HG02678 (cell line): ENCODE results near the gene KHDC4.
"Not testable (repeated sequence)": the region's sequence is repeated elsewhere in the genome, so short reads cannot be mapped to it uniquely, and the experiment has no call there.

ENCODE experiments used
- ATAC-seq: cut with Tn5 transposase; IDR thresholded peaks from one replicate; pipeline ENCODE4 v1.9.1; 2021; ENCODE audit warnings: mild to moderate bottlenecking, moderate library complexity; ENCODE audit not compliant: unreplicated experiment

The KHDC4 gene

DNA sequence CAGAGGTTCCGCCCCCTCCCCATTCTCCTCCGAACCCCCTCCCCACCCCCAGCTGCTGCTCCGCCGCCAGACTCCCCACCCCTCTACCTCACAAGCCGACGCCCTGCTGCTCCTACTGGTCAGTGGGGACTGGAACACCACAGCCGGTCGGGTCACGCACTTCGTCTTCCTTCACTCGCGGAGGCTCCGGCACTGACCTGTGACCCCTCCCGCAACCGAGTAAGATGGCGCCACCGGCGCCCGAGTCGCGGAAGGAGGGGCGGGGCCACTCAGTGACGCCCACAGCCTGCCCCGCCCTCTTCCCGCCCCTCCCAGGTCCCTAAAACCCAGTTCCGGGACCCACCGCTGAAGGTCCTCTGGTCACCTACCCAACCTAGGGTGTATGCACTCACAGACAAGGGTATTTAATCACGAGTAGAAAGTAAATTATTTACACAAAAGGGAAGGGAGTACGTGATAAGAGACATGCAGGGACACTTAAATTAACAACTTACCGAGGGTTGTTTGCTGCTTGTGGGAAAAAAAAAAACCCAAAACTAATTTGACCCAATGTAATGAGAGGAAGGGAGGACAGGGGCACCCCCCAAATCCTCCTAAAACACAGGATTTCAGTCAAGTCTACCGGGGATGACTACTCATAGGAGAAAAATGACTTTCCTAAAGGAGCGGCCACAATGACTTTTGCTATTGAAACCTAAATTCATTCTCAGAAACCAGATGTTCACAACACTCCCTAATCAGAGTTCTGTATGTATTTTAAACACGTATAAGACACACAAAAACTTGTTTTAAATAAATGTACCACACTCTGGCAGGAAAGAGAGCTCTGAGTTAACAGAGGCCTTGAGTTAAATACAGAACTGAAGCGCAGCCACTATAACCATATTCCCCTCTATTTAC, 22.8 kb downstream of the KHDC4 start, which contains the start of gene RIT1:
RIT1 (minus strand) TSS at position 194 of the 900 bp plus-strand sequence. CDS start 588 bp downstream, outside the sequence.
- peak; percentile 80 for ATAC-seq

DNA sequence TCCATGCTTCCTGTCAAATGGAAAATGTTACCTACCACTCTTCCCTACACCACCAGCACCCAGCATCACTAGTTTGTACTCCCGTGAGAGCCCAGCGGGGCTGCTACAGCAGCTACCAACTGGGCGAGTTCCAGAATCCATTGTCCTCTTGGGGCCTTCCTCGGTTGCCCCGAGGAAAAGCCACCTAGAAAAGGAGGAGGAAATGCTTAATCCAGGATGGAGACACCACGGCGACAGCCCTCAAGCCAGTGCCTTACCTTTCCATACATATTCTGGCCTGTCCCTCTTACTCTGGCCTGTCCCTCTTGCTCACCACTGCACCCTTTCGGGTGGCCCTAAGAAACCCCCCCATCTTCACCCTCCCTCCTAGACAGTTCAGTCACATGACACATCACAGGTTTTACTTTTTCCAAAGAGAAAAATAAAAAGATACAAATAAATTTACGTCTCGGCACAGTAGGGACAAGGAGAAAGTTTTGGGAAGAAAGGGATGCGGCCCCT, 23.5 kb downstream of the KHDC4 start:
- ATAC-seq, result peak; percentile 24

DNA sequence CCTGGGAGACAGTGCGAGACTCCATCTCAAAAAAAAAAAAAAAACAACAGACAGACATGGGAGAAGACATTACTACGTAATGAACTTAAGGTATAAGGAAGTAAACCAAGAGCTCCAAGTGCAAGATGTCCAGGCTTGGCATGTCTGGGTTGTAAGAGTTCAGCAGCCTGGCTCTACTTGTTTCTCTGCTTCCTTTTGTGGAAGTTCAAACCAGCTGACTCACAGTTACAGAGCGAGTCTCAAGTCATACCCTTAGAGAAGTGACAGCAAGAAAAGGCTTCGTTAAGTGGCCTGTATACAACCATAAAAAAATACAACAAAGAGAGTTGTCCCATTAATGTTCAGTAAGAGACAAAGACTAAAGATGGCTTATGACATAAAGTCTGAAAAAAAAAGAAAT, 24.3 kb downstream of the KHDC4 start:
- no peak for ATAC-seq

DNA sequence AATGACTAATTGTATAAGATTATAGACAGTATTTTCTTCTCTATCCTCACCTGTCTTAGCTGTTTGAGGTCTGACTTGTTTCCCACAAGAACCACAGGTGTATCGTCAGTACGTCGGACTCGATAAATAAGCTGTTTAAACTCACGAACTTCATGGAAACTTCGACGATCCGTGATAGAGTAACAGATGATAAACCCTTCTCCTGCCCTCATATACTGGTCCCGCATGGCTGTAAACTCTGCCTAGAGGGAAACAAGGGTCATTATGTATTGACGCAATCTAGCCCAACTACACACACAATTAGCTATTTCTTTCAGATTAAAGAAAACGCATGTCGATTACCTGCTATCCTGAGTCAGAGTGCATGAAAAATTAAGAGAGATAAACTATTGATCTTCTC, 30.0 kb downstream of the KHDC4 start:
- no peak for ATAC-seq

DNA sequence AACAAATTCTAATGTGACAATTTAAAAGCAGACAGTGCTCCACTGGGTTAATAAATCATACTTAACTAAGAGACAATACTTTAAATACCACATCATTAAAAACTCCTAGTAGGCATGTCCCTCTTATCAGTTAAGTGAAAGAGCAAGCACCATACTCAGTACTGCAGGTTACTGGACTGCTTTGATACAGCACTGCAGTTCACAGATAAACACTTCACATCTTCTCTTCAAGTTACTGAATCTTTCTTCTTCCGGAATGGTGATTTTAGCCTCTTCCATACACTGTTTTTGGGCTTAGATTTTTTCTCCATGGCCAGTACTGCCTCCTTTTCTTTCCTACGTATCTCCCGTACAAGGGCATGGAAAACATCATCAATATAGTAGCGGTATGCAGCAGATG, 34.1 kb downstream of the KHDC4 start:
- ATAC-seq, result no peak

DNA sequence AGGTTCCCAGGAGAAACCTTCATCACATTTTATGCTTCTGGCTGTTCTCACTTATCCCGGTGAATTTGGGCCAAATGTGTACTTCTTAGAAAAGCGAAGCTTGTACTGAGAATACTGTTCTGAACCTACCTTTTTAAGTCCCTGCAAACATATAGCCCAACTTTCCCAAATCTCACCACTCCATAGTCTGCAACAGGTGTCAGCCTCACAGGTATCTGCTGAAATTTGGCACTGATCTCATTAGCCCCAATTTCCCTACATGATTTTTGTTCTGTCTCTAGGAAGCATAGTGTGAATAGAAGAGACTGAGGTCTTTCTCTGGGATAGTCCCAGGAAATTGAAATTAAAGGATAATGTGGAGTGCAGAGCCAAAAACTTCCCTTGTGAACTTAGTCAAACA, 34.5 kb downstream of the KHDC4 start:
- ATAC-seq, result no peak

DNA sequence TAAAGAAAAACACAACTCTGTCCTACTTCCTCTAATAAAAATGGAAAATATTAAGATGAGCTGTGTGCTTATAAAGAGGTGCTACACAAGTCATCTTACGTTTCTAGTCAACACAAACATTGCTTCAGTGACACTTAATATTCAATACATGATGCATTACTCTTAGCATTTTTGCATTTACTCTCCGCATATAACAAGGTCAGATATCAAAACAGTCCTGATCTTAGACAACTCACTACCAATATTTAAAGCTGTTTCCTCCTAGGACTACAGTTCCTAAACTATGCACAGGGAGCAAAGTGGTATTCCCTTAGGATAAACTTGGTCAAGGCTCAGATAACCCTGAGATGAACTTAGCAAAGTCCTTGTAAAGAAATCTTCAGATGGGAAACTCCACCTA, 35.3 kb downstream of the KHDC4 start:
- ATAC-seq, result no peak

DNA sequence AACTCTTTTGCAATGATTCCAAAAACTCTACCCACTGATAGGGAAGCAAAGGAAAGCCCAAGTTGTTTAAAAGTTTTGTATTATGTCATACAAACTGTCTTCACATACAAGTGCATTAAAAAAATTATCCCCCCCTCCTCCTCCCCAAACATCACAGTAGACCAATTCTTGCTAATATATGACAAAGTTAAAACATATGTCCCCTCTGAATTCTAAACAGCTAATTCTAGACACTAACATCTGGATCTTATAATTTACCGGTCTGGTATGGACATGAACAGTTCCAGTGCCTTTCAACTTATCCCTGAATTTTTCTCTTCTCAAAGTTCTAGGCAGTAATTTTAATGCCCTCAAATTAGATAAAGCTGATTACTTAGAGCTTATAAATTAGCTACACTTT, 36.5 kb downstream of the KHDC4 start:
- no peak for ATAC-seq

DNA sequence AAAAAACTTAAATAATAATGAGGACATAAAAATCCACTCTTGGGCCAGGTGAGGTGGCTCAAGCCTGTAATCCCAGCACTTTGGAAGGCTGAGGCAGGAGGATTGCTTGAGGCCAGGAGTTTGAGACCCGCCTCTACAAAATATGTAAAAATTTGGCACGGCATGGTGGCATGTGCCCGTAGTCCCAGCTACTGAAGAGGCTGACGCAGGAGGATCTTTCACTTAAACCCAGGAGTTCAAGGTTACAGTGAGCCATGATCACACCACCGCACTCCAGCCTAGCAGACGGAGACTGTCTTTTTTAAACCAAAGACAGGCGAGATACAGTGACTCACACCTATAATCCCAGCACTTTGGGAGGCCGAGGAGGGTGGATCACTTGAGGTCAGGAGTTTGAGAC, 37.7 kb downstream of the KHDC4 start:
- not testable (repeated sequence) for ATAC-seq

DNA sequence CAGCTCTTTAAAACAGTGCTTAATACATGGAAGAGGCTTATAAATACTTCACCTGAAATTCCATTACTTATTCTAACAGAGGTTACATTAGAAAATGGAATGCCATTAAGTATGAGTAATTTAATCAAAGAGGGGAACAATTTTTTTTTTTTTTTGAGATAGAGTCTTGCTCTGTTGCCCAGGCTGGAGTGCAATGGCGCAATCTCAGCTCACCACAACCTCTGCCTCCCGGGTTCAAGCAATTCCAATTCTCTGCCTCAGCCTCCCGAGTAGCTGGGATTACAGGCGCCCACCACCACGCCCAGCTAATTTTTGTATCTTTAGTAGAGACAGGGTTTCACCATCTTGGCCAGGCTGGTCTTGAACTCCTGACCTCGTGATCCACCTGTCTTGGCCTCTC, 38.6 kb downstream of the KHDC4 start:
- ATAC-seq, result not testable (repeated sequence)

DNA sequence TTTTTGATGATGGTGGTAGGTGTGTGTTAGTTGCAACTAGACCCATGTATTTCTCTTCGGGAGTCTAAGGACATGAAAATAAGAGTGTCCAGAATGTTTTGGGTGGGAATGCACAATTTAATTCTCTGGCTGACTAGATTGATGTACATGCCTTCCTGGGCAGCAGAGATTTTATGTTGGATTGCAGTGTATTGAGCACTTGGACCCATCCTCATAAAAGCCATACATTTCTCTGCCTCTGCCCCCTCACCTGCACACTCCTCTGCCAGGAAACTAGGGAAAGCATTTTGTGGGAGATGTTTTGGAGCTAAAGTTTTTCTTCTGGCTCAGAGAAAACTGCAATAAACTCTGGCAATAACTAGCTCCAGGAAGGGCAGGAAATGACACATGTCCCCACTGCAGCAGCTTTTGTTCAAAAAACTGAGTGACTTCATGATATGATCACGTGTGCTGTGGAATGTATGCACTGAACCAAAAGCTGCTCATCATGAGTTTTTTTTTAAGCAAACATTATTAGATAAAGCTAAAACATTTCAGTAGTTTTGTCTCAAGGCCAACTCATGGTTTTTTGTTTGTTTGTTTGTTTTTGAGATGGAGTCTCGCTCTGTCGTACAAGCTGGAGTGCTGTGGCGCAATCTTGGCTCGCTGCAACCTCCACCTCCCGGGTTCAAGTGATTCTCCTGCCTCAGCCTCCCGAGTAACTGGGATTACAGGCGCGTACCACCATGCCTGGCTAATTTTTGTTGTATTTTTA, 40.6 kb downstream of the KHDC4 start:
- ATAC-seq, result no peak

DNA sequence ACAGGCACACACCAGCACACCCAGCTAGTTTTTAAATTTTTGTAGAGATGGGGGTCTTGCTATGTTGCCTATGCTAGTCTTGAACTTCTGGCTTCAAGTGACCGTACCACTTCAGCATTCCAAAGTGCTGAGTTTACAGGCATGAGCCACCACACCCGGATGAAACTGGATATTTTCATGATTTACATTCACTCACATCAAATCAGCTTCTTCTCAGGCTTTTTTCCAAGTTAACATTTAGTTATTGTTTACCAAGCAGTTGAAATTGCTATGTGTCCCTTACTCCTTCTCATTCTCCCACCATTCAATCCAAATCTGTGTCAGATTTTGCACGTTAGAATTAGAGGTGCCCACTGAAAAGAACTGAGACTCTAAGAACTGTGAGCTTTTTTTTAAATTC, 41.4 kb downstream of the KHDC4 start:
- ATAC-seq, result no peak

DNA sequence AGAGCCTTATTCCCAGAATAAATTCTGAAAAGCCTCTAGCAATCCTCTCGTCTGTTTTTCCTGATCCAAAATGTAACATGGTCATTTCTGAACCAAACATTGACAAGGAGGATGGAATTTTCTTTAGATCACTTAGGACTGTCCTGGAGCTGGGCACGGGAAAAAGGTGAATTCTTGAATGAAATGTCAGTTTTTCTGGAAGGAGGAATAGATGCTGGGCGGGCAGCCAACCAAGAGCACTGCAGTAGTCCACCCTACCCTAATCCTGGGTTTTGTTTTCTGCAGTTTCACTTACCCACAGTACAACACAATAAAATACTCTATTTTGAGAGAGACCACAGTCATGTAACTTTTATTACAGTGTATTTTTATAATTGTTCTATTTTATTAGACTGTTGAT, 44.0 kb downstream of the KHDC4 start:
- ATAC-seq, result no peak

DNA sequence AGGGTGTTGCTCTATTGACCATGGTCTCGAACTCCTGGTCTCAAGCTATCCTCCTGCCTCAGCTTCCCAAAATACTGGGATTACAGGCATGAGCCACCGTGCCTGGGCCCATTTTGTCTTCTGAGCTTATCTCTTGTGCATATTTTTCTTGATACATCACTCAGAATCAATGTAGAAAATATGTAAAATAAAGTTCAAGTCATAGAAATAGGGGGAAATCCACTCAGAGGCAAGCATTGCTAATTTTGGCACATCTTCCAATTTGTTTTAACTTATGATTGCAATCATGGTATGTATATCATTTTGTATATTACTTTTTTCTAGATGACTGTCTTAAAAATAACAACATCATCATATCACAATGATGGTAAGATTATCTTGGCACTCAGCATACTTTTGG, 44.6 kb downstream of the KHDC4 start:
- ATAC-seq, result no peak

DNA sequence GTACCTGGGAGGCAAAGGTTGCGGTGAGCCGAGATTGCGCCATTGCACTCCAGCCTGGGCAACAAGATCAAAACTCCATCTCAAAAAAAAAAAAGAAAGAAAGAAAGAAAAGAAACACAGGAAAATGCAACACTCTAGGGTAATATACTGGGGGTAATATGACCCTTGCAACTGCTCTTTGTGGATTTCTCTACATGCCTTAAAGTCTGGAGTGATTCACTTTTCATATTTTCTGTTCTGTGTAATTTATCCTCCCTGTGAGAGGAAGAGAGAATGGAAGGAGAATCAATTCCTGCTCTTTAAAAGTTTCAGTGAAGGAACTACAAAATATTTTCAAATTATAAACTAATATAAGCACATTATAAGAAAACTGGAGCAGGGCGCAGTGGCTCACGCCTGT, 45.7 kb downstream of the KHDC4 start:
- no peak for ATAC-seq

DNA sequence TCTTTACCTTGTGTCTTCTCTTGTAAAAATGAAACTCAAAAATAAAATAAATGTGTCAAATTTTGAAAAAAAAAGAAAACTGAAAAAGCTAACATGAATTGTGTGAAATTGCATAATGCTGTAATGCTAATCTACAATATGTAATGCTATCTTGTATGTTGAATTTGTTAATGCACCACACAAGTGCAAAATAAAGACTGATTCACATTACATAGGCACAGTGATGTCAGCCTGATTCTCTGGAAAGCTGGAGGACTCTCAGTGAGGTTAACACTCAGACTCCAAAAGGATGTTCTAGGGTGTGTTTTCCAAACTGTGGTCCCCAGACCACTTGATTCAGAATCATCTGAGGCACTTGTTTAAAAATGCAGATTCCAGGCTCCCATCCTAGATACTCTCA, 49.2 kb downstream of the KHDC4 start:
- ATAC-seq, result no peak

DNA sequence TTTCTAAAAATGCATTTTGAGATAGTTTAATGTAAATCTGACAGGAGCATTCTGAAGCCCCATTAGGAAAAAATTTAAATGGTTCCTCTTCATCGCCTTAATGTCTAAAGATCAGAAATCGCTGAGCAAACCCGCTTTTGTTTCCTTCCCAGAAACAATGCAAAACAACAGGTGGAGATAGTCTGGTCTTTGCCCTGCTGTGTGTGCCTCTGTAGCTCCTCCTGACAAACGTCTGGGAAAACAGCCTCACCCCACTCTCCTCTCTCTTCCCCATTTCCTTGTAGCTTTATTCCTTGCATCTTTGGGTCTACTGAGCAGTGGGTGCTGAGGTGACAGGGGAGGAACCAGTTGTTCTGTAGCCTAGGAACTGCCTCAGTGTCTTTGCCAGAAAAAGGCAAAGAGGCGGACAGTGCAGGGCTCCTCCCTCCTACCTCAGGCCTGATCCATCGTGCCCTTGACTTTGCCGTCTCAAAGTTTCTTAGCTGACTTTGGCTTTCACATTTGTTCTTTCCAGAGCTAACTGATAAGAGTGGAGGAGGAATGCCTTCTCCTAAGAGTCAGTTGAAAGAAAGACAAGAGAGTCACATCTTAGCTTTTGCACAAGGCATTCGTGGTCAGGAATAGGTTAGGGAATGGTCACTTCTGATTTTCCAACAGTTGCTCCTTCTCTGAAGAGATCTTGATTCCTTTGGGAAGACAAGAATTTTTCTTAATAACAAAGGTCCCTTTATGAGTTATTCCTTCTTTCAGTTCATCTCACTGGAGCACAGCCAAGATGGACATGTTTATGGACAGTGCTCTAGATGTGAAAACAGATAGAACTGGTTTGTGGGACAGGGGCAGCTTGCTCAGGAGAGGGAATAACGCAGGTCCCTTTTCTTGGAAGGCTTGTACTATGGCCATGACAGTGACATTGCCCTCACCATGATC, 49.9 kb downstream of the KHDC4 start:
- ATAC-seq, result no peak

DNA sequence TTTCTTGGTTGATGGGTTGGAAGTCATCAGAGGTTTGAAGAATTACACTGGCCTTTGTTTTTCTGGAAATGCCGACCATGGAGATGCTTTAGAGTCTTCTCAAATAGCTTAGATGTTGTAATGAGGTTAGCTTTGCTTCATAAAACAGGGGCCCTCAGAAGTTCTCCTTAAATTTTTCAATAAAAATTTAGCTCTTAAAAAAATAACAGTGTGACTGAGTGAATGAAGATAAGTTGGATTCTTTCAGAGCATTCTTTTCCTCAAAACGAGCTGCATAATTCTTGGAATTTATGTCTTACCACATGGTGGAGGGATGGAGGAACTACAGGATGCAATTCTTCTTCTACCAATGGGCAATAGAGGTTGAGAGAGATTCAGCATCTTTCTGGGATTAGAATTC, 51.4 kb downstream of the KHDC4 start:
- ATAC-seq, result no peak

DNA sequence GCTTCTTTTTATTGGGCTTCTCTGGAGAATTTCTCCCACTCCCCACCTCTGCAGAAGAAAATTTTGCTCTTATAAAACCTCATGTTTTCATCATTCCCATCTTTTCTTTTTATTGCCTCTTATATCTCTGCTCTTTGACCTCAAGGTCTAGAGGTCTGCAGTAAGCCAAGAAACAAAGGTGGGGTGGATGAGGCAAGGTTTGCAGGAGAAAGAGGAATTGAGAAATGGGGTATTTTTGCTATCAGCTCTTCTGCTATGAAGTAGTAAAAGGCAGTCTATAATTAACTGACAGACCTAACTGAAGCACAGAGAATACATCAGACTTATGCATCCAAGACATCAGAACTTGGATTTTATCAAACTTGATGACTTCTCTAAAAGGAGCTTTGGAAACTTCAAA, 52.0 kb downstream of the KHDC4 start:
- ATAC-seq, result no peak

DNA sequence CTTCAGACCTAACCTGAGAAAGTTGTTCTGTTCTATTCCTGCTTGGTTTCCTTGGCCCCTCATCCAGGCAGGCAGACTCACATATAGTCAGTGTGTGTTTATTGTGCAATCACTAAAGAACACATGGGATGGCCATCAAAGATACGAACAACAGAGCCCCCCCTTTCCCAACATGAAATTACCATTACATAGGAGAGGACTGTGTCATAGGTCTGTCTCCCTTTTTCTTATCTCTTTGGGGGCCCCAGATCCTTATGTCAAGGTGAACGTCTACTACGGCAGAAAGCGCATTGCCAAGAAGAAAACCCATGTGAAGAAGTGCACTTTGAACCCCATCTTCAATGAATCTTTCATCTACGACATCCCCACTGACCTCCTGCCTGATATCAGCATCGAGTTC, 53.3 kb downstream of the KHDC4 start:
- no peak for ATAC-seq

DNA sequence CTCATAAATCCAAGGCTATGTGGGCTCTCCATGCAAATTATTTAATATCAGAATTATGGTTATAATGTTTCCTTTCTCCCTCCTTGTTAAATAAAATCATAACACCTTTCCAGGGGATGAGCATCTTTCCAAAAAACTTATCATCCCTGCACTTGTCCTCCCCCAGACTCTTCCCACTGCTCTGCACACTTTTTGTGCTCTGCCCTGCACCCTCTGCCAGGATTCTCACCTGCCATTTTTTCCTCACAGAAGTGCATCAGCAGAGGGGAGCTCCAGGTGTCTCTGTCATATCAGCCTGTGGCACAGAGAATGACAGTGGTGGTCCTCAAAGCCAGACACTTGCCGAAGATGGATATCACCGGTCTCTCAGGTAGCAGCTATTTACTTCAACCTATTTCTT, 54.0 kb downstream of the KHDC4 start:
- no peak for ATAC-seq
